Activated T-cell treated with anti-CD3 and anti-CD28 coated beads, Interleukin-2, amount 50 U/mL, for 48 hours (primary cell): ENCODE measurements around the gene FCGBP.
"Not testable (repeated sequence)": the region's sequence is repeated elsewhere in the genome, so short reads cannot be mapped to it uniquely, and the experiment has no call there.

Experiments
- DNase-seq, 2 experiments: peaks; one replicate each; pipeline ENCODE4 v3.0.0-alpha.2; 2020

Gene FCGBP

GRCh38 chr19:39887456-39887951 lies 46.9 kb downstream of the FCGBP start:
- not testable (repeated sequence) for DNase-seq

GRCh38 chr19:39885821-39886554 lies 48.4 kb downstream of the FCGBP start:
- DNase-seq: not testable (repeated sequence)

GRCh38 chr19:39884721-39885120 lies 49.7 kb downstream of the FCGBP start:
- DNase-seq: not testable (repeated sequence)
